ENCODE results near the gene RPS6KL1.
"Not testable (repeated sequence)": the region's sequence is repeated elsewhere in the genome, so short reads cannot be mapped to it uniquely, and the experiment has no call there.

The RPS6KL1 gene

GRCh38 chr14:74935360-74935680 lies 12.3 kb upstream of the RPS6KL1 start:
- no peak for DNase-seq (ENCODE audit: low read depth)

DNA sequence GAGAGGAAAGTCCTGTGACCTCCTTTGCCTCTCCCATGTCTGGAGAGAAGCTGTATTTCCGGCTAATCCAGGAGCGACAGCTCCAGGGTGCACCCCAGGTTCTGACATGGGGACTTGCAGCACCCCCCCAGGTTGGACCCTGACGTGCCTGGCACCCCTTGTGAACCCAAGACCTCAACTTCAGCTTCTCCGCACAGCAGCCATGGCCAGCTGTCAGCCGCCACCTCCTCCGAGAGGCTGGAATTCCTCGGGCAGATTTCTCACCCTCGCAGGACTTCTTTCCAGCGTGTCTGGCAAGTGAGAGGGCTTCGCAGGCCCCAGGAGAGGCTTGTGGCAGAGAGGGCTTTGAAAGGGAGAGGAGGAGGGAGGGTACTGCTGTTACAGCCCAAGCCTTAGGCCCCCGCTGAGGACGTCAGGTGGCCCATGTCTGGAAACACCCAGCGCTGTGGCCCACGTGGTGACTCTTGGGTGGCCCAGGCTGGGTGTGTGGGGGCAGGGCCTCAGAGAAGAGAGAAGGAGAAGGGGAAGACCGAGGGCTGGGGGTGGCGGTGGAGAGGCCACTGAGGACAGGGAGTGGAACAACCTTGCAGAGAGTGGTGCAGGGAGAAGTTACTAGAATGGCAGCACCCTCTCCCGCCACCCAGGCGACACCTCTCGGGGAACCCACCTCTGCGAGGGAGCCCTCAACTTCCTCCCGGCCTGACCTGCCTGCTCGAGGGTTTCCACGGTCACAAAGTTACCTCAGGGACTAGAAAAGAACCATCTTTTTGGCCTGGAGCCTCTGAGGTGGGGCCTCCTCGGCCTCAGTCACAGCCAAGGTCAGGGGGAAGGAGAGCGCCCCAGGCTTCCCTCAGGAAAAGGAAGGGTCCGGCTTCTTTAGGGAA lies 11.7 kb upstream of the RPS6KL1 start:
- no peak for DNase-seq (ENCODE audit: low read depth)

- DNase-seq (ENCODE audit: low read depth) = no peak
These were observed 11.0 kb upstream of the RPS6KL1 start for GRCh38 chr14:74934041-74934440.

DNA sequence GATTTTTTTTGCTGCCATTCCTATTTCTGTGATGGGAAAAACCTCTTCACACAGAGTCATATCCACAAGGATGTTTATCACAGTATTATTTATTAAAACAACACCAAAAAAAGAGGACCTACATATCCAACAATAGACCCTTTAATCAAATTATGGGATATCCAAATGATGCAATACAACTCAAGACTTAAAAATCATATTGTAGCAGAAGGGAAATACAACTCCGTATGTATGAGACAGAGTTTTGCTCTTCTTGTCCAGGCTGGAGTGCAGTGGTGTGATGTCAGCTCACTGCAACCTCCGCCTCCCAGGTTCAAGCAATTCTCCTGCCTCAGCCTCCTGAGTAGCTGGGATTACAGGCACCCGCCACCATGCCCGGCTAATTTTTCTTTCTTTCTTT lies 9.9 kb upstream of the RPS6KL1 start:
- DNase-seq (ENCODE audit: low read depth) = not testable (repeated sequence)

GRCh38 chr14:74932401-74932901 lies 9.4 kb upstream of the RPS6KL1 start:
- DNase-seq (ENCODE audit: low read depth) = no peak

DNA sequence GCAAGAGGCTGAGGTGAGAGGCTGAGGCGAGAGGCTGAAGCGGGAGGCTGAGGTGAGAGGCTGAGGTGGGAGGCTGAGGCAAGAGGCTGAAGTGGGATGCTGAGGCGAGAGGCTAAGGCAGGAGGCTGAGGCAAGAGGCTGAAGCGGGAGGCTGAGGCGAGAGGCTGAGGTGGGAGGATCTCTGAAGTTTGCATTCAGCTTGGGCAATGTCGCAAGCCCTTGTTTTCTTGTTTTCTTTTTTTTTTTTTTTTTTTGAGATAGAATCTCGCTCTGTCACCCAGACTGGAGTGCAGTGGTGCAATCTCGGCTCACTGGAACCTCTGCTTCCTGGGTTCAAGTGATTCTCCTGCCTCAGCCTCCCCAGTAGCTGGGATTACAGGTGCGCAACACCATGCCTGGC lies 8.7 kb upstream of the RPS6KL1 start:
- not testable (repeated sequence) for DNase-seq (ENCODE audit: low read depth)

GRCh38 chr14:74929242-74929641 lies 6.2 kb upstream of the RPS6KL1 start:
- DNase-seq (ENCODE audit: low read depth) = no peak

GRCh38 chr14:74927225-74927624 lies 4.2 kb upstream of the RPS6KL1 start:
- DNase-seq (ENCODE audit: low read depth) = no peak

DNA sequence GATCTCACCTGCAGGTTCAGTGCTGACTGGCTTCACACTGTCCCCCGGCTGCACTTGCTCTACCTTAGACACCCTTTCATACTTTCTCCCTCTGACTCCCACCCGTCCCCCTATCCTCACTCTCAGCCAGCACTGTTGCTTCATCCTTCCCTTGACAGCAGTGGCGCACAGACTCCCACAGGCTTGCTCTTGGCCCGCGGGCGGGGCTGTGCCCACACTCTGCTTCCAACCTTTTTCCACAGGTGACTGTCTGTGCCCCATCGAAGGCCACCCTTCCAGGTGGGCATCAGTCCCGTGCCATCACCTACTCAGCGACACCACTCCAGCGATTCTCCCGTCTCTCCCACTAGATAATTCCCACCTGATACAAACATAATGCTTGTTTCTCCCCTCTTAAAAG lies 1.0 kb upstream of the RPS6KL1 start:
- no peak for DNase-seq (ENCODE audit: low read depth)

GRCh38 chr14:74921987-74922751 lies 891 bp downstream of the RPS6KL1 start:
- no peak for DNase-seq (ENCODE audit: low read depth)

DNA sequence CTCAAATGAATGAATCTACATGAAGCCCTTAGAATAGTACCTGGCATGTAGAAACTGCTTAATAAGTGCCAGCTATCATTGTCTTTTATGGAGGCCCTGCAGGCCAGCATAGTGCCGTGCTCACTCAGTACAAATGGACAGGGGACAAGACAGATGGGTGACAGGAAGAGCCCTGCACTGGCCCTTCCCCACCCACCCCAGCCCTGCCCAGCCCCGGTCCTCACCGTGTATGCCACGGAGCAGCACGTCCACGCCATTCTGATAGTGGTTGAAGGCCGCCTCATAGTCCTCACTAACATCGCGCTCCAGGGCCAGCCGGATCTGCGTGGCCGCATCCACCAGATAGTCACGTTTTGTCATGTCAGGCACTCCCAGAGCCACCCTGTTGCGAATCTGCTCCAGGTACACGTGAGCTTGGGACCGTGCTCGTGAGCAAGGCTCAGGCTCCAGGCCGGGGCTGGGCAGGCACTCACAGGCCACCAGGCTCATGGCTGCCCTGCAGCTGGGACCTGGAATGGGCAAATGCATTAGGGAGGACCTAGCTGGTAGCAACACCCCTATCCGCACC lies 1.9 kb downstream of the RPS6KL1 start:
- DNase-seq (ENCODE audit: low read depth) = no peak

DNA sequence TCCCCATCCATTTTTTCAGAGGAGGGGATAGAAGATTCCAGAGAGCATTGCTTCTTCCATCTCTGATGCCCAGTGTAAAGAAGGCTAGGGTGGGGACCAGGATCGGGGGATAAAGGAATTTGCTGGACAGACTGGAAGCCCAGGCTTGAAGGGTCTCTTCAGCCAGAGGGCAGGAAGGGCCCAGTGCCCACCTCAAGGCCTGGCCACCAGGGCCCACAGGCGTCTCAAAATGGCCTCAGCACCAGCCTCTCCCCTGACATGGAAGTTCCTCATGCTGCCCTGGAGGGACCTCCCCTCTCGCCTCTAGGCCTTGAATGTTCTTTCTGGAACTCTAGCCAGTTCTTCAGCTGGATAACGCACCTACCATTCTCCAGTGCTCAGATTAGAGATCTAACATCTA lies 2.8 kb downstream of the RPS6KL1 start:
- DNase-seq (ENCODE audit: low read depth) = no peak

- no peak for DNase-seq (ENCODE audit: low read depth)
These were observed 3.5 kb downstream of the RPS6KL1 start for GRCh38 chr14:74919421-74920165.

- DNase-seq (ENCODE audit: low read depth) = no peak
These were observed 4.7 kb downstream of the RPS6KL1 start for GRCh38 chr14:74918380-74918779.

DNA sequence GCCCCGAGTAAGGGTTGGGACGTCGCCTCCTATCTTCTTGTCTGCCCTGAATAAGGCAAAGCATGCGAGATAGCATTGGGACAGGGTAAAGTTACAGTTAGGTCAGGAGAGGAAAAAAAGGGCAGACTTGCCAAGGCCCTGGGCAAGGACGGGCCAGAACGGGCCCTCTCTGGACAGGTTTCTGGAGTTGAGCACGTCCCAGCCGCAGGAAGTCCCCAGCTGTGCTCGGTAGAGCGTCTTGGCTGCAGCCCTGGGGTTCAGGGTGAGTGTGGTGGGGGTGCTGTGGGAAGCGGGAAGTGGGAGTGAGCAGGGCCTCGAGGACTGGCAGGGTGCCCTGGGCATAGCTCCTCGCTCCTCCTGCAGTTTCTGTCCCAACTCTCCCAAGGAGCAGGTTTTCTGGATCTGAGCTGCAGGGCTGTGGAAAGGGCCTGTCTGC lies 5.4 kb downstream of the RPS6KL1 start:
- no peak for DNase-seq (ENCODE audit: low read depth)

DNA sequence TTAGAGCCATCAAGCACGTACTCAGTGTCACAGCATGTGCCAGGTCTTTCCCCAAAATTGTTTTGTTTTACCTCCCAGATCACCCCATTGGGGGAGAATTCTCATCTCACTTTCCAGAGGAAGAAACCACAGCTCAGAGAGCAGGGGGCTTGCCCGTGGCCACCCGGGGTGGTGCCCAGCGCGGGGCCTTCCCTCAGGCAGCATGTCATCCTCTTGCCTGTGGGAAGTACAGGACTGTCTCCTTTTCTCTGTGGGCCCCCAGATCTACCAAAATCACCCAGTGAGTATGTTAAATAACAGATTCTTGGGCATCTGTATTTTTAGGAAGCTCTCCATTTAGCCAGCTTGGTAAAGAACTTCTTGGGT lies 5.9 kb downstream of the RPS6KL1 start:
- no peak for DNase-seq (ENCODE audit: low read depth)

- no peak for DNase-seq (ENCODE audit: low read depth)
These were observed 7.2 kb downstream of the RPS6KL1 start for GRCh38 chr14:74915826-74916225.

- DNase-seq (ENCODE audit: low read depth) = no peak
These were observed 7.6 kb downstream of the RPS6KL1 start for GRCh38 chr14:74915426-74915825.

DNA sequence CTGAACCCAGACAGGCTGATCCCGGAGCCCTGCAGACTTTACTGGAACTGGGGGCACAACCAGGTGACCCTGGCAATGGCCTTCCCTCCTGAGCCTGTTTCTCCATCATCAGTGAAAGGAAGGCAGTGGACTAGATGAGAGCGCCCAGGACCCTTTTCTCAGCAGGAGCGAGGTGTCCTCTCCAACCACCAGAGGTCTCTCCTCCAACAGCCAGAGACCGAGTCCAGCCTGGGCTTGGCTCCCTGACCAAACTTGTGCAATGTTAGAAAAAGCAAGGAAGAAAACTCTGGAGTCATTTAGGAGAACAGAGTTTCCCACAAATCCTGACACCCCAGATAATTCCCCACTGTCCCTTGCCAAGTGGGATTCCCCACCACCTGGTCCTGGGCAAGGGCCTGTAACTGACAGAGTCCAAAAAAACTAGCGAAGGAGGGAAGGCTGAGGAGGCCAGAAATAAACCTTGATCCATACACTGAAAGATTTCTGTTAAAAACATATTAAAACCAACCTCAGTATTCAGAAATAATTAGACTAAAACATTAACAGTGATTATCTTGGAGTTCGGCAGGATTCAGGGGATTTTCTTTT lies 9.0 kb downstream of the RPS6KL1 start:
- no peak for DNase-seq (ENCODE audit: low read depth)

DNA sequence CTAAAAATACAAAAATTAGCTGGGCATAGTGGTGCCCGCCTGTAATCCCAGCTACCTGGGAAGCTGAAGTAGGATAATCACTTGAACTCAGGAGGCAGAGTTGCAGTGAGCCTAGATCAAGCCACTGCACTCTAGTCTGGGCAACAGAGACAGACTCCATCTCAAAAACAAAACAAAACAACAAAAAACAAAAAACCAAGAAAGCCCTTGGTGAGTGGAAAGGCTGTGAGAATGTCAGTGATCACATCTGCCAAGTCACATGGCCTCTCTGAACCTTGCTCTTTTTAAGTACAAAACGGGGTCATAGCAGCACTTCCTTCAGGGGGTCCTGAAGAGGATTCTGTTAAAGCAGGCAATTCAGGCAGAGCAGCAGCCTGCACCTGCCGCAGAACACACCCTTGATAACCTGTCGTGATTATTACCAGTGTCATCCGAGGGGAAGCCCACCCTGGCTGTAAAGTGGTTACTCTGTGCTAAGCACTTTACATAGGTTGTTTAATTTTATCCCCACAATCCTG lies 9.6 kb downstream of the RPS6KL1 start:
- DNase-seq (ENCODE audit: low read depth) = no peak

DNA sequence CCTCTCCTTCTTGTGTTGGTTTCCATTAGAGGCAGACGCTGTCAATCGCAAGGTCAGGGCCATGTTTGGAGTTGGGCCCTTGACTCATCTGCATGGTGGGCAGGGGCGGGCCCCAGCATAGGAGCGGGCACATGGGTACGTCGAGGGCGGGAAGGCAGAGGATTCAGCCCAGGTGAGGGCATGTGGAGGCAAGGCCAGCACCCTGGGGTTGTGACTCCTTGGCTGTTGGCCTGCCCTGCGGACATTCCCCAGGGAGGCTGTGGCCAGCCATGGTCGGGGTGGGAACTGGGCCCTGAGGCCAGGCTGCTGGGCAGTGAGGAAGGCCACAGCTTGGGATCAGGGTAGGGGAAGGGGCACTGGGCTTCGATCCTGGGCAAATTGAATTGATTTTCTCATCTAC lies 10.3 kb downstream of the RPS6KL1 start:
- no peak for DNase-seq (ENCODE audit: low read depth)

GRCh38 chr14:74912111-74912510 lies 10.9 kb downstream of the RPS6KL1 start:
- DNase-seq (ENCODE audit: low read depth) = no peak
